Uterus (tissue), 4 donors: Measurements from ENCODE around the gene ZHX3. TPM values are rescaled to one million over a fixed set of nuclear protein-coding genes. Genes with fewer than 3 reads are reported as not detected.
"Not testable (repeated sequence)": the region's sequence is repeated elsewhere in the genome, so short reads cannot be mapped to it uniquely, and the experiment has no call there.

Experiments used
- DNase-seq, 2 donors: peaks; one replicate each; pipeline ENCODE4 v3.0.0-alpha.2; 2019 to 2020
- H3K27ac ChIP-seq, 2 donors: fragments of 200-600 bp; sonication (generic); 1 replicate in 1 of 2; 2 replicates in 1 of 2; pipeline ENCODE4 v1.5.1; 2016 to 2018
- H3K27me3 ChIP-seq, 2 donors: fragments of 200-600 bp; sonication (generic); one replicate each; pipeline ENCODE4 v1.5.1; 2018 to 2019; ENCODE audit warnings: control low read depth in 1 of 2
- H3K36me3 ChIP-seq, 2 donors: fragments of 200-600 bp; sonication (generic); one replicate each; pipeline ENCODE4 v1.5.1; 2019; ENCODE audit warnings: control low read depth in 1 of 2
- H3K4me1 ChIP-seq, 2 donors: fragments of 200-600 bp; sonication (generic); one replicate each; pipeline ENCODE4 v1.5.1; 2018 to 2019; ENCODE audit warnings: control low read depth in 1 of 2
- H3K4me3 ChIP-seq, 2 donors: fragments of 200-600 bp; sonication (generic); 1 replicate in 1 of 2; 2 replicates in 1 of 2; pipeline ENCODE4 v1.5.1; 2018 to 2019; ENCODE audit warnings: mild to moderate bottlenecking in 1 of 2
- H3K9me3 ChIP-seq, 2 donors: fragments of 200-600 bp; sonication (generic); one replicate each; pipeline ENCODE4 v1.5.1; 2019; ENCODE audit warnings: control low read depth in 1 of 2
- POLR2A ChIP-seq, 2 donors: fragments of 450-650 bp; IDR thresholded peaks; one replicate each; pipeline ENCODE4 v1.6.1; 2016; ENCODE audit warnings: antibody characterized with exemption in 2 of 2, mild to moderate bottlenecking in 1 of 2, moderate library complexity in 1 of 2
- intact Hi-C: fragments of 100-400 bp; cut with DNase I; formaldehyde crosslinking; loops from one replicate; pipeline ENCODE4 v1.15.1; 2023; ENCODE audit warnings: low total_unique reads
- microRNA-seq: library from miRNA; unstranded; fragments of <30 nt; microRNA quantifications from one replicate; pipeline ENCODE4, GENCODE V29; 2016; ENCODE audit warnings: borderline microRNAs expressed, borderline replicate concordance
- small RNA-seq: library from RNA; depleted of rRNA; stranded (forward); fragments of <200 nt; gene quantifications from one replicate; pipeline ENCODE3, GENCODE V24; 2016
- total RNA-seq, 4 donors: library from RNA; depleted of rRNA in 3 of 4; stranded (reverse); fragments of >200 nt in 3 of 4; gene quantifications; one replicate each; pipeline versions ENCODE4 v1.1.0 to v1.2.4, GENCODE V29; 2014 to 2023
- TF ChIP-seq, protein P1 (sequence below), 4 experiments: fragments of 200-600 bp in 2 of 4; fragments of 450-650 bp in 2 of 4; sonication (generic) in 2 of 4; IDR thresholded peaks; one replicate each; pipeline ENCODE4 v1.5.1; 2016 to 2019; ENCODE audit warnings: antibody characterized with exemption in 4 of 4, mild to moderate bottlenecking in 2 of 4, moderate library complexity in 1 of 4
- donor health status: DM: yes; HTN: yes; CAD: no.

Gene ZHX3
- total RNA-seq, 4 donors from 2014 or later = 18.7 to 85.2 (median 25.0) TPM

GRCh38 chr20:41133709-41134361, 183.7 kb downstream of the ZHX3 start:
- Histone ChIP-seq H3K27me3 (no peaks in the 10 kb centered on the region), H3K9me3 (no peaks in the 10 kb centered on the region), H3K36me3 (no peaks in the 10 kb centered on the region), H3K4me3 (no peak overlapping the region), H3K27ac (no peak overlapping the region), H3K4me1 (peaks cover 0 to 6% of the 10 kb centered on the region in 2 donors)
- TF ChIP-seq POLR2A (IDR thresholded peaks at IDR 0.05) = no peak
- TF ChIP-seq, protein P1, sequence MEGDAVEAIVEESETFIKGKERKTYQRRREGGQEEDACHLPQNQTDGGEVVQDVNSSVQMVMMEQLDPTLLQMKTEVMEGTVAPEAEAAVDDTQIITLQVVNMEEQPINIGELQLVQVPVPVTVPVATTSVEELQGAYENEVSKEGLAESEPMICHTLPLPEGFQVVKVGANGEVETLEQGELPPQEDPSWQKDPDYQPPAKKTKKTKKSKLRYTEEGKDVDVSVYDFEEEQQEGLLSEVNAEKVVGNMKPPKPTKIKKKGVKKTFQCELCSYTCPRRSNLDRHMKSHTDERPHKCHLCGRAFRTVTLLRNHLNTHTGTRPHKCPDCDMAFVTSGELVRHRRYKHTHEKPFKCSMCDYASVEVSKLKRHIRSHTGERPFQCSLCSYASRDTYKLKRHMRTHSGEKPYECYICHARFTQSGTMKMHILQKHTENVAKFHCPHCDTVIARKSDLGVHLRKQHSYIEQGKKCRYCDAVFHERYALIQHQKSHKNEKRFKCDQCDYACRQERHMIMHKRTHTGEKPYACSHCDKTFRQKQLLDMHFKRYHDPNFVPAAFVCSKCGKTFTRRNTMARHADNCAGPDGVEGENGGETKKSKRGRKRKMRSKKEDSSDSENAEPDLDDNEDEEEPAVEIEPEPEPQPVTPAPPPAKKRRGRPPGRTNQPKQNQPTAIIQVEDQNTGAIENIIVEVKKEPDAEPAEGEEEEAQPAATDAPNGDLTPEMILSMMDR (IDR thresholded peaks at IDR 0.05) = no peak
- no peak for DNase-seq
- intact Hi-C loops = no loop called here

DNA sequence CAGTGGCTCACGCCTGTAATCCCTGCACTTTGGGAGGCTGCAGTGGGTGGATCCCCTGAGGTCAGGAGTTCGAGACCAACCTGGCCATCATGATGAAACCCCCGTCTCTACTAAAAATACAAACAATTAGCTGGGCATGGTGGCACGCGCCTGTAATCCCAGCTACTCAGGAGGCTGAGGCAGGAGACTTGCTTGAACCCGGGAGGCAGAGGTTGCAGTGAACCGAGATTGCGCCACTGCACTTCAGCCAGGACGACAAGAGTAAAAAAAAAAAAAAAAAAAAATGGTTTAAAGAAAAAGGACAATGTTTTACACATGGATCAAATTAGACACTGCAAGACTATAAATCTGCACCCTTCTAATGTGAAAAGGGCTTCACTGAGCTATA, 185.1 kb downstream of the ZHX3 start:
- H3K36me3 ChIP-seq, intact Hi-C loops, H3K4me1 ChIP-seq, H3K27ac ChIP-seq, DNase-seq, H3K27me3 ChIP-seq, H3K9me3 ChIP-seq, H3K4me3 ChIP-seq: not testable (repeated sequence)

GRCh38 chr20:41131594-41132387, 185.7 kb downstream of the ZHX3 start:
- Histone ChIP-seq H3K27ac (no peak overlapping the region), H3K9me3 (no peaks in the 10 kb centered on the region), H3K36me3 (no peaks in the 10 kb centered on the region), H3K27me3 (no peaks in the 10 kb centered on the region), H3K4me1 (peaks cover 0 to 6% of the 10 kb centered on the region in 2 donors), H3K4me3 (no peak overlapping the region)
- intact Hi-C loops = no loop called here
- DNase-seq = no peak
- TF ChIP-seq, protein P1 (IDR thresholded peaks at IDR 0.05) = no peak
- TF ChIP-seq POLR2A (IDR thresholded peaks at IDR 0.05) = no peak

Small RNAs within 50 kb of the gene (microRNA-seq; reads per million reads assigned to microRNA genes)
- gene MIR6871 = not detected

Small RNAs within 50 kb of the gene (small RNA-seq; reads per million reads assigned to genes)
- gene AL022394.1 (not detected), gene MIR6871 (not detected), gene RN7SL615P (not detected)

Other genes starting within 250 kb of the ZHX3 start
- gene PLCG1, start 180.2 kb downstream of the ZHX3 start, total RNA-seq = 100 to 1,000 TPM in 3 of 4 donors, 10 to 100 TPM in 1; 38.8 to 180 (median 138) TPM
- 10 to 100 TPM in 2 of 4 donors, 1 to 10 TPM in 2; 7.4 to 30.5 (median 10.2) TPM for gene LPIN3, start 23.1 kb upstream of the ZHX3 start, total RNA-seq
- 10 to 100 TPM in 1 of 4 donors, 1 to 10 TPM in 1, under 1 TPM in 2; 0.29 to 53.0 (median 2.4) TPM for gene EMILIN3, start 49.1 kb upstream of the ZHX3 start, total RNA-seq